ENCODE results near the gene PNPLA6. TPM values are rescaled to one million over a fixed set of nuclear protein-coding genes. Genes with fewer than 3 reads are reported as not detected.

PNPLA6 gene
- total and polyA plus RNA-seq, 9 of the 15 experiments (the other 6 are each of a cell fraction or from before 2014, with no cell fraction given), result 0.07 to 30.2 (median 8.3) TPM

DNA sequence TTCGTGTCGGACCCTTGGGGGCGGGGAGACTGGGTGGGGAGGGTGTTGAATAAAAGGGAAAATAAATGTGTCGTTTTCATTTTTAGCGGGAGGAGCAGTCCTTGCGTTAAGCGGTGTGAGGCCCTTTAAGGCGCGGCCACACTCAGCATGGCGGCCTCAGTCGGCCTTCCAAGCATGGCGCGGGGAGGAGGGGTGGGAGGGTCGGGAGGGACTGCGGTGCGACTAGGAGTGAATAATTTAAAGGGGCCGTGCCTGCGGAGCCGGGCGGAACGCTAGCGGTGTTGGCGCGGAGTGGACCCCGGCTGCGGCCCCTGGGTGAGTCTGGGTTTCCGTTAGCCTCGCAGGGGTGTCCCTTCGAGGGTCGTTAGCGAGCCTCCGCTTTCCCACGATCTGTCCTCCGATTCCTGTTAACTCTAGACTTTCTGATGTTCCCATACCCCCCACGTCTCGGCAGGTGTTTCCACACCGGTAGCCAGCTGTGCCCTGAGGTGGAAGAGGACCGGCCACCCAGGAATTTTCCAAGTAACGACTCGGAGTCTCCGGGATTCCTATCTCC is 1.5 kb upstream of the PNPLA6 start (continued):
- TF ChIP-seq, protein P1, sequence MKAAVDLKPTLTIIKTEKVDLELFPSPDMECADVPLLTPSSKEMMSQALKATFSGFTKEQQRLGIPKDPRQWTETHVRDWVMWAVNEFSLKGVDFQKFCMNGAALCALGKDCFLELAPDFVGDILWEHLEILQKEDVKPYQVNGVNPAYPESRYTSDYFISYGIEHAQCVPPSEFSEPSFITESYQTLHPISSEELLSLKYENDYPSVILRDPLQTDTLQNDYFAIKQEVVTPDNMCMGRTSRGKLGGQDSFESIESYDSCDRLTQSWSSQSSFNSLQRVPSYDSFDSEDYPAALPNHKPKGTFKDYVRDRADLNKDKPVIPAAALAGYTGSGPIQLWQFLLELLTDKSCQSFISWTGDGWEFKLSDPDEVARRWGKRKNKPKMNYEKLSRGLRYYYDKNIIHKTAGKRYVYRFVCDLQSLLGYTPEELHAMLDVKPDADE (conservative IDR thresholded peaks at IDR 0.05; ENCODE audit: control insufficient read depth, low read depth, low read length), result 0 out of 2 replicates have a peak, but pooled peaks have one; percentile 59
- TF ChIP-seq, protein P2, sequence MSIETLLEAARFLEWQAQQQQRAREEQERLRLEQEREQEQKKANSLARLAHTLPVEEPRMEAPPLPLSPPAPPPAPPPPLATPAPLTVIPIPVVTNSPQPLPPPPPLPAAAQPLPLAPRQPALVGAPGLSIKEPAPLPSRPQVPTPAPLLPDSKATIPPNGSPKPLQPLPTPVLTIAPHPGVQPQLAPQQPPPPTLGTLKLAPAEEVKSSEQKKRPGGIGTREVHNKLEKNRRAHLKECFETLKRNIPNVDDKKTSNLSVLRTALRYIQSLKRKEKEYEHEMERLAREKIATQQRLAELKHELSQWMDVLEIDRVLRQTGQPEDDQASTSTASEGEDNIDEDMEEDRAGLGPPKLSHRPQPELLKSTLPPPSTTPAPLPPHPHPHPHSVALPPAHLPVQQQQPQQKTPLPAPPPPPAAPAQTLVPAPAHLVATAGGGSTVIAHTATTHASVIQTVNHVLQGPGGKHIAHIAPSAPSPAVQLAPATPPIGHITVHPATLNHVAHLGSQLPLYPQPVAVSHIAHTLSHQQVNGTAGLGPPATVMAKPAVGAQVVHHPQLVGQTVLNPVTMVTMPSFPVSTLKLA (conservative IDR thresholded peaks at IDR 0.05), result 0 out of 4 replicates have a peak, but pooled peaks of 1 of the 2 experiments have one; percentile 10
- TF ChIP-seq, protein P3, sequence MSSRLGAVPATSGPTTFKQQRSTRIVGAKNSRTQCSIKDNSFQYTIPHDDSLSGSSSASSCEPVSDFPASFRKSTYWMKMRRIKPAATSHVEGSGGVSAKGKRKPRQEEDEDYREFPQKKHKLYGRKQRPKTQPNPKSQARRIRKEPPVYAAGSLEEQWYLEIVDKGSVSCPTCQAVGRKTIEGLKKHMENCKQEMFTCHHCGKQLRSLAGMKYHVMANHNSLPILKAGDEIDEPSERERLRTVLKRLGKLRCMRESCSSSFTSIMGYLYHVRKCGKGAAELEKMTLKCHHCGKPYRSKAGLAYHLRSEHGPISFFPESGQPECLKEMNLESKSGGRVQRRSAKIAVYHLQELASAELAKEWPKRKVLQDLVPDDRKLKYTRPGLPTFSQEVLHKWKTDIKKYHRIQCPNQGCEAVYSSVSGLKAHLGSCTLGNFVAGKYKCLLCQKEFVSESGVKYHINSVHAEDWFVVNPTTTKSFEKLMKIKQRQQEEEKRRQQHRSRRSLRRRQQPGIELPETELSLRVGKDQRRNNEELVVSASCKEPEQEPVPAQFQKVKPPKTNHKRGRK (tag; IDR thresholded peaks at IDR 0.05), result no peak
- TF ChIP-seq, protein P4, sequence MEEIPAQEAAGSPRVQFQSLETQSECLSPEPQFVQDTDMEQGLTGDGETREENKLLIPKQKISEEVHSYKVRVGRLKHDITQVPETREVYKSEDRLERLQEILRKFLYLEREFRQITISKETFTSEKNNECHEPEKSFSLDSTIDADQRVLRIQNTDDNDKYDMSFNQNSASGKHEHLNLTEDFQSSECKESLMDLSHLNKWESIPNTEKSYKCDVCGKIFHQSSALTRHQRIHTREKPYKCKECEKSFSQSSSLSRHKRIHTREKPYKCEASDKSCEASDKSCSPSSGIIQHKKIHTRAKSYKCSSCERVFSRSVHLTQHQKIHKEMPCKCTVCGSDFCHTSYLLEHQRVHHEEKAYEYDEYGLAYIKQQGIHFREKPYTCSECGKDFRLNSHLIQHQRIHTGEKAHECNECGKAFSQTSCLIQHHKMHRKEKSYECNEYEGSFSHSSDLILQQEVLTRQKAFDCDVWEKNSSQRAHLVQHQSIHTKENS (CRISPR knock-in tag; IDR thresholded peaks at IDR 0.05), result no peak
- TF ChIP-seq, protein P5, sequence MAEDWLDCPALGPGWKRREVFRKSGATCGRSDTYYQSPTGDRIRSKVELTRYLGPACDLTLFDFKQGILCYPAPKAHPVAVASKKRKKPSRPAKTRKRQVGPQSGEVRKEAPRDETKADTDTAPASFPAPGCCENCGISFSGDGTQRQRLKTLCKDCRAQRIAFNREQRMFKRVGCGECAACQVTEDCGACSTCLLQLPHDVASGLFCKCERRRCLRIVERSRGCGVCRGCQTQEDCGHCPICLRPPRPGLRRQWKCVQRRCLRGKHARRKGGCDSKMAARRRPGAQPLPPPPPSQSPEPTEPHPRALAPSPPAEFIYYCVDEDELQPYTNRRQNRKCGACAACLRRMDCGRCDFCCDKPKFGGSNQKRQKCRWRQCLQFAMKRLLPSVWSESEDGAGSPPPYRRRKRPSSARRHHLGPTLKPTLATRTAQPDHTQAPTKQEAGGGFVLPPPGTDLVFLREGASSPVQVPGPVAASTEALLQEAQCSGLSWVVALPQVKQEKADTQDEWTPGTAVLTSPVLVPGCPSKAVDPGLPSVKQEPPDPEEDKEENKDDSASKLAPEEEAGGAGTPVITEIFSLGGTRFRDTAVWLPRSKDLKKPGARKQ (CRISPR knock-in tag; IDR thresholded peaks at IDR 0.05), result no peak
- peak; percentile 35 for TF ChIP-seq CXXC5 (CRISPR knock-in tag; IDR thresholded peaks at IDR 0.05)
- peak; percentile 73; the same call in 1 of the 2 replicates for TF ChIP-seq SNIP1 (IDR thresholded peaks at IDR 0.05; ENCODE audit: low read depth)
- TF ChIP-seq, protein P6, sequence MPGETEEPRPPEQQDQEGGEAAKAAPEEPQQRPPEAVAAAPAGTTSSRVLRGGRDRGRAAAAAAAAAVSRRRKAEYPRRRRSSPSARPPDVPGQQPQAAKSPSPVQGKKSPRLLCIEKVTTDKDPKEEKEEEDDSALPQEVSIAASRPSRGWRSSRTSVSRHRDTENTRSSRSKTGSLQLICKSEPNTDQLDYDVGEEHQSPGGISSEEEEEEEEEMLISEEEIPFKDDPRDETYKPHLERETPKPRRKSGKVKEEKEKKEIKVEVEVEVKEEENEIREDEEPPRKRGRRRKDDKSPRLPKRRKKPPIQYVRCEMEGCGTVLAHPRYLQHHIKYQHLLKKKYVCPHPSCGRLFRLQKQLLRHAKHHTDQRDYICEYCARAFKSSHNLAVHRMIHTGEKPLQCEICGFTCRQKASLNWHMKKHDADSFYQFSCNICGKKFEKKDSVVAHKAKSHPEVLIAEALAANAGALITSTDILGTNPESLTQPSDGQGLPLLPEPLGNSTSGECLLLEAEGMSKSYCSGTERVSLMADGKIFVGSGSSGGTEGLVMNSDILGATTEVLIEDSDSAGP (CRISPR knock-in tag; IDR thresholded peaks at IDR 0.05), result peak; percentile 95
- TF ChIP-seq ERF (CRISPR knock-in tag; IDR thresholded peaks at IDR 0.05), result 0 out of 2 replicates have a peak, but pooled peaks have one; percentile 21
- peak; percentile 41 for TF ChIP-seq ZFX (CRISPR knock-in tag; IDR thresholded peaks at IDR 0.05)
- TF ChIP-seq, protein P7, sequence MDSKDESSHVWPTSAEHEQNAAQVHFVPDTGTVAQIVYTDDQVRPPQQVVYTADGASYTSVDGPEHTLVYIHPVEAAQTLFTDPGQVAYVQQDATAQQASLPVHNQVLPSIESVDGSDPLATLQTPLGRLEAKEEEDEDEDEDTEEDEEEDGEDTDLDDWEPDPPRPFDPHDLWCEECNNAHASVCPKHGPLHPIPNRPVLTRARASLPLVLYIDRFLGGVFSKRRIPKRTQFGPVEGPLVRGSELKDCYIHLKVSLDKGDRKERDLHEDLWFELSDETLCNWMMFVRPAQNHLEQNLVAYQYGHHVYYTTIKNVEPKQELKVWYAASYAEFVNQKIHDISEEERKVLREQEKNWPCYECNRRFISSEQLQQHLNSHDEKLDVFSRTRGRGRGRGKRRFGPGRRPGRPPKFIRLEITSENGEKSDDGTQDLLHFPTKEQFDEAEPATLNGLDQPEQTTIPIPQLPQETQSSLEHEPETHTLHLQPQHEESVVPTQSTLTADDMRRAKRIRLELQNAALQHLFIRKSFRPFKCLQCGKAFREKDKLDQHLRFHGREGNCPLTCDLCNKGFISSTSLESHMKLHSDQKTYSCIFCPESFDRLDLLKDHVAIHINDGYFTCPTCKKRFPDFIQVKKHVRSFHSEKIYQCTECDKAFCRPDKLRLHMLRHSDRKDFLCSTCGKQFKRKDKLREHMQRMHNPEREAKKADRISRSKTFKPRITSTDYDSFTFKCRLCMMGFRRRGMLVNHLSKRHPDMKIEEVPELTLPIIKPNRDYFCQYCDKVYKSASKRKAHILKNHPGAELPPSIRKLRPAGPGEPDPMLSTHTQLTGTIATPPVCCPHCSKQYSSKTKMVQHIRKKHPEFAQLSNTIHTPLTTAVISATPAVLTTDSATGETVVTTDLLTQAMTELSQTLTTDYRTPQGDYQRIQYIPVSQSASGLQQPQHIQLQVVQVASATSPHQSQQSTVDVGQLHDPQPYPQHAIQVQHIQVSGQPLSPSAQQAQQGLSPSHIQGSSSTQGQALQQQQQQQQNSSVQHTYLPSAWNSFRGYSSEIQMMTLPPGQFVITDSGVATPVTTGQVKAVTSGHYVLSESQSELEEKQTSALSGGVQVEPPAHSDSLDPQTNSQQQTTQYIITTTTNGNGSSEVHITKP (IDR thresholded peaks at IDR 0.05; ENCODE audit: partially characterized antibody), result peak; percentile 70
